Measurements from ENCODE around the gene DBNDD1. TPM values are rescaled to one million over a fixed set of nuclear protein-coding genes. Genes with fewer than 3 reads are reported as not detected.

The DBNDD1 gene
- total RNA-seq, 1 donor from 2014 or later: 24.0 TPM

DNA sequence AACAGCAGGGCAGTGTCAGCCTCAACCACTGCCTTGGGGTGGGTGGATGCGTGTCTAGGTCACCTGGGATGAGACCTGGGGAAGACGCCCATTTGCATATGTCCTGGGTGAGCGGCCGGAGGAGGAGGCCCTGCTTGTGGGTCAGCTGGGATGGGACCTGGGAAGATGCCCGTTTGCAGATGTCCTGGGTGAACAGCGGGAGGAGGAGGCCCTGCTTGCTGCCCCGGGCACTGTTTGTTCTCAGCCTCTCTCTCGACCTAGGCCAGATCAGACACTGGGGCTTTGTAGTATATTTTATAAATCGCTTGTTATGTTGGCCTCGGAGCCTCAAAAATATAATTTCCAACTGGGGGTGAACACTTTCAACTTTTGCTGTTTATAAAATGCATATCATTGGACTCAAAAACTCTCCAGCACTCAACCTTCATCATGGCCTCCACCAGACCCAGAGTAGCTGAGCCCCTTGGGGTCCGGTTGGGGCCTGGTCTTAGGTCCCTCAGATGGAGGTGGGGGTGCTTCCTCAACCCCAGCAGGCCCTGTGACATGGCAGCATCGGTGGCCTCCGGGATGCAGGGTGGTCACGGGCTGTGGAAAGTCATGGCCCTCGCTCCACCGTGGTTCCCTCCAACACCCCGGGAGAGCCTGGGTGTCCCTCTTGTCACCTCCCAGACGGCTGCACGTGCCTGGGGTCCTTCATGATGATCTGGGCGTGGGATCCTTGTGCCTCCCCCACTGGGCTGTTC, 17.3 kb downstream of the DBNDD1 start:
- FAIRE-seq: no peak
- H3K4me3 Mint-ChIP-seq (ENCODE audit: unreplicated experiment): peak overlapping the region; percentile 29
- no peak overlapping the region for H2AFZ ChIP-seq (ENCODE audit: low read depth, low read length)
- no peak overlapping the region for H3K9ac ChIP-seq (ENCODE audit: low read length)
- no peaks in the 10 kb centered on the region for H3K9me3 ChIP-seq (ENCODE audit: insufficient read depth, low read depth, low read length)
- peaks cover 3% of the 10 kb centered on the region for H3K9me3 Mint-ChIP-seq (ENCODE audit: unreplicated experiment)
- no peak for DNase-seq (ENCODE audit: low read depth)
- H3K27me3 Mint-ChIP-seq (ENCODE audit: low read depth, unreplicated experiment): no peaks in the 10 kb centered on the region
- no peaks in the 10 kb centered on the region for H4K20me1 ChIP-seq (ENCODE audit: insufficient read depth, low read length)
- TF ChIP-seq, protein P1, sequence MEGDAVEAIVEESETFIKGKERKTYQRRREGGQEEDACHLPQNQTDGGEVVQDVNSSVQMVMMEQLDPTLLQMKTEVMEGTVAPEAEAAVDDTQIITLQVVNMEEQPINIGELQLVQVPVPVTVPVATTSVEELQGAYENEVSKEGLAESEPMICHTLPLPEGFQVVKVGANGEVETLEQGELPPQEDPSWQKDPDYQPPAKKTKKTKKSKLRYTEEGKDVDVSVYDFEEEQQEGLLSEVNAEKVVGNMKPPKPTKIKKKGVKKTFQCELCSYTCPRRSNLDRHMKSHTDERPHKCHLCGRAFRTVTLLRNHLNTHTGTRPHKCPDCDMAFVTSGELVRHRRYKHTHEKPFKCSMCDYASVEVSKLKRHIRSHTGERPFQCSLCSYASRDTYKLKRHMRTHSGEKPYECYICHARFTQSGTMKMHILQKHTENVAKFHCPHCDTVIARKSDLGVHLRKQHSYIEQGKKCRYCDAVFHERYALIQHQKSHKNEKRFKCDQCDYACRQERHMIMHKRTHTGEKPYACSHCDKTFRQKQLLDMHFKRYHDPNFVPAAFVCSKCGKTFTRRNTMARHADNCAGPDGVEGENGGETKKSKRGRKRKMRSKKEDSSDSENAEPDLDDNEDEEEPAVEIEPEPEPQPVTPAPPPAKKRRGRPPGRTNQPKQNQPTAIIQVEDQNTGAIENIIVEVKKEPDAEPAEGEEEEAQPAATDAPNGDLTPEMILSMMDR (IDR thresholded peaks at IDR 0.05; ENCODE audit: insufficient read depth, low read depth, low read length): no peak
- no peak for TF ChIP-seq EZH2 (IDR thresholded peaks at IDR 0.05; ENCODE audit: insufficient read depth, low read length)
- H3K4me3 ChIP-seq (ENCODE audit: insufficient read depth, low read depth, low read length): no peak overlapping the region
- H3K36me3 Mint-ChIP-seq (ENCODE audit: low read depth, unreplicated experiment): peaks cover 14% of the 10 kb centered on the region
- H3K27ac ChIP-seq (ENCODE audit: low read depth, low read length): no peak overlapping the region
- no peak overlapping the region for H3K27ac Mint-ChIP-seq (ENCODE audit: unreplicated experiment)
- H3K79me2 ChIP-seq (ENCODE audit: insufficient read depth, low read length): no peaks in the 10 kb centered on the region
- no peaks in the 10 kb centered on the region for H3K4me1 ChIP-seq (ENCODE audit: insufficient read depth, low read length)
- H3K4me2 ChIP-seq (ENCODE audit: low read length): no peak overlapping the region
- H3K36me3 ChIP-seq (ENCODE audit: insufficient read depth, low read length): no peaks in the 10 kb centered on the region
- no peaks in the 10 kb centered on the region for H3K4me1 Mint-ChIP-seq (ENCODE audit: low read depth, unreplicated experiment)
- no peaks in the 10 kb centered on the region for H3K27me3 ChIP-seq (ENCODE audit: insufficient read depth, low read length)

DNA sequence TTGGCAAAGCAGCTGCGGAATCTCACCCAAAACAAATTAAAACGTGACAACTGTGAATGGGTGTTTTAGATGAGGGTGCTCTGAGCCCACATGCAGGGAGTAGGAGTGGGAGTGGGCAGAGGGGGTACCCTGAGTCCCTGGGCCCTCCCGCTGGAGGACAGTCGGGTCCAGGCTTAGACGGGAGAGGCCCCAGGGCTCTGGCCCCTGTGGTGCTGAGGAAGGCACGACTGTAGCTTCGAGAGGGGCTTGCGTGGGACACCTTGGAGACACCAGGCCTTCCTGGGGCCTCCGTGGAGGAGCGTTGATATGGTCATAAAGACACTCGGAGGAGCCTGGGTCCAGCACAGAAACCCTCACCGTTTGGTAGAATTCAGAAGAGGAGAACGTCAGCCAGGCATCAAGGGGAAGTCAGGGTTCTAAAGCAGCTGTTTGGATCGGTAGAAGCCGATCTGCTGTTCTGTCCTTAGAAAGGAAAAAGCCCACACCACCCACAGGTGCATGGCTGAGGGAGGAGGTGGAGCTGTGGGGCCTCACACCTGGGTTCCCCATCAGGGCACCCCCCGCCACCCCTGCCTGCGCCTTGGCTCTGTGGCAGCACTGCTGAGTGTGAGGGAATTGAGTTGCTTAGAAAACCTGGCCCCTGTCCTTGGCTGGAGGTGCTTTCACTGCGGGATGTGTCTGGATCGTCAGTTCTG, 18.4 kb downstream of the DBNDD1 start:
- no peaks in the 10 kb centered on the region for H3K4me1 ChIP-seq (ENCODE audit: insufficient read depth, low read length)
- FAIRE-seq (no peak), DNase-seq (ENCODE audit: low read depth) (no peak)
- no peaks in the 10 kb centered on the region for H3K27me3 ChIP-seq (ENCODE audit: insufficient read depth, low read length)
- no peak overlapping the region for H3K4me3 Mint-ChIP-seq (ENCODE audit: unreplicated experiment)
- peaks cover 23% of the 10 kb centered on the region for H3K36me3 Mint-ChIP-seq (ENCODE audit: low read depth, unreplicated experiment)
- peaks cover 5% of the 10 kb centered on the region for H4K20me1 ChIP-seq (ENCODE audit: insufficient read depth, low read length)
- no peak overlapping the region for H3K4me3 ChIP-seq (ENCODE audit: insufficient read depth, low read depth, low read length)
- H3K4me2 ChIP-seq (ENCODE audit: low read length): no peak overlapping the region
- no peaks in the 10 kb centered on the region for H3K36me3 ChIP-seq (ENCODE audit: insufficient read depth, low read length)
- no peak overlapping the region for H3K27ac ChIP-seq (ENCODE audit: low read depth, low read length)
- H3K79me2 ChIP-seq (ENCODE audit: insufficient read depth, low read length): no peaks in the 10 kb centered on the region
- H3K27ac Mint-ChIP-seq (ENCODE audit: unreplicated experiment): no peak overlapping the region
- H3K9ac ChIP-seq (ENCODE audit: low read length): no peak overlapping the region
- H2AFZ ChIP-seq (ENCODE audit: low read depth, low read length): no peak overlapping the region
- H3K4me1 Mint-ChIP-seq (ENCODE audit: low read depth, unreplicated experiment): peaks cover 3% of the 10 kb centered on the region
- no peak for TF ChIP-seq EZH2 (IDR thresholded peaks at IDR 0.05; ENCODE audit: insufficient read depth, low read length)
- TF ChIP-seq, protein P1 (IDR thresholded peaks at IDR 0.05; ENCODE audit: insufficient read depth, low read depth, low read length): no peak
- H3K27me3 Mint-ChIP-seq (ENCODE audit: low read depth, unreplicated experiment): no peaks in the 10 kb centered on the region
- peaks cover 5% of the 10 kb centered on the region for H3K9me3 ChIP-seq (ENCODE audit: insufficient read depth, low read depth, low read length)
- H3K9me3 Mint-ChIP-seq (ENCODE audit: unreplicated experiment): peaks cover 12% of the 10 kb centered on the region
